Nephron (organoid): Measurements from ENCODE around the gene TFB2M.

Experiments
- H3K27ac Mint-ChIP-seq, 3 experiments: 2 replicates each; pipeline ENCODE4 v1.8.0; 2020; ENCODE audit warnings: mixed read lengths in 3 of 3, mild to moderate bottlenecking in 2 of 3, moderate library complexity in 1 of 3
- H3K27me3 Mint-ChIP-seq: 2 replicates; pipeline ENCODE4 v1.8.0; 2021; ENCODE audit warnings: low read depth, mild to moderate bottlenecking, moderate library complexity, mixed read lengths
- H3K36me3 Mint-ChIP-seq: 2 replicates; pipeline ENCODE4 v1.8.0; 2020; ENCODE audit warnings: low read depth, mixed read lengths
- H3K4me1 Mint-ChIP-seq: 2 replicates; pipeline ENCODE4 v1.8.0; 2020; ENCODE audit warnings: mixed read lengths
- H3K4me3 Mint-ChIP-seq, 3 experiments: 2 replicates each; pipeline ENCODE4 v1.8.0; 2020; ENCODE audit warnings: mild to moderate bottlenecking in 3 of 3, mixed read lengths in 3 of 3, moderate library complexity in 2 of 3
- H3K9me3 Mint-ChIP-seq: 2 replicates; pipeline ENCODE4 v1.8.0; 2020; ENCODE audit warnings: mixed read lengths
- CTCF ChIP-seq, 3 experiments: fragments of 200-600 bp; sonication (generic); IDR thresholded peaks; one replicate each; pipeline ENCODE4 v1.5.0; 2021; ENCODE audit warnings: antibody characterized with exemption in 3 of 3; ENCODE audit not compliant: unreplicated experiment in 3 of 3

TFB2M gene

GRCh38 chr1:246602194-246602593 lies 36.1 kb upstream of the TFB2M start:
- TF ChIP-seq CTCF (IDR thresholded peaks at IDR 0.05; ENCODE audit: unreplicated experiment in 3 of 3): no peak
- peaks cover 60% of the 10 kb centered on the region for H3K36me3 Mint-ChIP-seq
- H3K27ac Mint-ChIP-seq: no peak overlapping the region
- H3K4me3 Mint-ChIP-seq: no peak overlapping the region
- H3K9me3 Mint-ChIP-seq: peaks cover 33% of the 10 kb centered on the region
- no peaks in the 10 kb centered on the region for H3K4me1 Mint-ChIP-seq
- H3K27me3 Mint-ChIP-seq: no peaks in the 10 kb centered on the region

GRCh38 chr1:246600579-246600978 lies 34.5 kb upstream of the TFB2M start:
- TF ChIP-seq CTCF (IDR thresholded peaks at IDR 0.05; ENCODE audit: unreplicated experiment in 3 of 3): no peak
- H3K4me3 Mint-ChIP-seq: no peak overlapping the region
- peaks cover 33% of the 10 kb centered on the region for H3K9me3 Mint-ChIP-seq
- no peak overlapping the region for H3K27ac Mint-ChIP-seq
- H3K36me3 Mint-ChIP-seq: peaks cover 66% of the 10 kb centered on the region
- H3K4me1 Mint-ChIP-seq: no peaks in the 10 kb centered on the region
- H3K27me3 Mint-ChIP-seq: no peaks in the 10 kb centered on the region

GRCh38 chr1:246599315-246599714 lies 33.3 kb upstream of the TFB2M start:
- Mint-ChIP-seq H3K9me3 (peaks cover 26% of the 10 kb centered on the region), H3K4me3 (no peak overlapping the region), H3K27ac (no peak overlapping the region), H3K27me3 (no peaks in the 10 kb centered on the region), H3K36me3 (peaks cover 63% of the 10 kb centered on the region), H3K4me1 (no peaks in the 10 kb centered on the region)
- TF ChIP-seq CTCF (IDR thresholded peaks at IDR 0.05; ENCODE audit: unreplicated experiment in 3 of 3): no peak

- TF ChIP-seq CTCF (IDR thresholded peaks at IDR 0.05; ENCODE audit: unreplicated experiment in 3 of 3): no peak
- Mint-ChIP-seq H3K9me3 (peaks cover 14% of the 10 kb centered on the region), H3K27me3 (no peaks in the 10 kb centered on the region), H3K36me3 (peaks cover 50% of the 10 kb centered on the region), H3K4me1 (no peaks in the 10 kb centered on the region), H3K27ac (no peak overlapping the region), H3K4me3 (no peak overlapping the region)
These were observed 31.9 kb upstream of the TFB2M start for GRCh38 chr1:246597971-246598370.

- Mint-ChIP-seq H3K9me3 (peaks cover 9% of the 10 kb centered on the region), H3K4me1 (no peaks in the 10 kb centered on the region), H3K36me3 (peaks cover 49% of the 10 kb centered on the region), H3K27ac (no peak overlapping the region), H3K27me3 (no peaks in the 10 kb centered on the region), H3K4me3 (no peak overlapping the region)
- no peak for TF ChIP-seq CTCF (IDR thresholded peaks at IDR 0.05; ENCODE audit: unreplicated experiment in 3 of 3)
These were observed 31.3 kb upstream of the TFB2M start for GRCh38 chr1:246597340-246597739.

- no peaks in the 10 kb centered on the region for H3K4me1 Mint-ChIP-seq
- peaks cover 52% of the 10 kb centered on the region for H3K36me3 Mint-ChIP-seq
- no peak for TF ChIP-seq CTCF (IDR thresholded peaks at IDR 0.05; ENCODE audit: unreplicated experiment in 3 of 3)
- H3K9me3 Mint-ChIP-seq: peaks cover 4% of the 10 kb centered on the region
- no peaks in the 10 kb centered on the region for H3K27me3 Mint-ChIP-seq
- H3K27ac Mint-ChIP-seq: no peak overlapping the region
- no peak overlapping the region for H3K4me3 Mint-ChIP-seq
These were observed 29.1 kb upstream of the TFB2M start for GRCh38 chr1:246595146-246595545.
